GM12872 (cell line): ENCODE data around the gene CD274.

Experiments
- TF ChIP-seq, protein P1 (sequence below): IDR thresholded peaks from 3 replicates; pipeline ENCODE4 v1.5.1; 2011; ENCODE audit warnings: low read depth, mild to moderate bottlenecking, low read length, moderate library complexity; ENCODE audit not compliant: insufficient read depth

CD274 gene

DNA sequence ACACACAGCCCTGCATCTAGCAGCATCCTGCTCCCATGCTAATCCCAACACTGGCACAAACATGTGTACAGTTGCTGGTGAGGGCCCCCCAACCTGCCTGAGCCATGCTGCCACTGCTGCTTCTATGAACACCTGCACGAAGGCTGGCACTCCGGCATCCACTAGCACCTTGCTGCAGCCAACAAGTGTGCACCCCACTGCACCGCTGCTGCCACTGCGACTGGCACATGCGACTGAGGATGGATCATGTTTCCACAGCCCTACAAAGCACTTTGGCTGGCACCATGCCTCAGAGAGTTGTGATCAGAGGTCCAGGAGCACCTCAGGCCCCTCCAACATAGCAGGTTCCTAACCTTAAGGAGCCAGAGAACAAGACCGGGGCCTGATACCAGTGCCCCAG, 52.2 kb downstream of the CD274 start:
- TF ChIP-seq, protein P1, sequence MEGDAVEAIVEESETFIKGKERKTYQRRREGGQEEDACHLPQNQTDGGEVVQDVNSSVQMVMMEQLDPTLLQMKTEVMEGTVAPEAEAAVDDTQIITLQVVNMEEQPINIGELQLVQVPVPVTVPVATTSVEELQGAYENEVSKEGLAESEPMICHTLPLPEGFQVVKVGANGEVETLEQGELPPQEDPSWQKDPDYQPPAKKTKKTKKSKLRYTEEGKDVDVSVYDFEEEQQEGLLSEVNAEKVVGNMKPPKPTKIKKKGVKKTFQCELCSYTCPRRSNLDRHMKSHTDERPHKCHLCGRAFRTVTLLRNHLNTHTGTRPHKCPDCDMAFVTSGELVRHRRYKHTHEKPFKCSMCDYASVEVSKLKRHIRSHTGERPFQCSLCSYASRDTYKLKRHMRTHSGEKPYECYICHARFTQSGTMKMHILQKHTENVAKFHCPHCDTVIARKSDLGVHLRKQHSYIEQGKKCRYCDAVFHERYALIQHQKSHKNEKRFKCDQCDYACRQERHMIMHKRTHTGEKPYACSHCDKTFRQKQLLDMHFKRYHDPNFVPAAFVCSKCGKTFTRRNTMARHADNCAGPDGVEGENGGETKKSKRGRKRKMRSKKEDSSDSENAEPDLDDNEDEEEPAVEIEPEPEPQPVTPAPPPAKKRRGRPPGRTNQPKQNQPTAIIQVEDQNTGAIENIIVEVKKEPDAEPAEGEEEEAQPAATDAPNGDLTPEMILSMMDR: no peak

DNA sequence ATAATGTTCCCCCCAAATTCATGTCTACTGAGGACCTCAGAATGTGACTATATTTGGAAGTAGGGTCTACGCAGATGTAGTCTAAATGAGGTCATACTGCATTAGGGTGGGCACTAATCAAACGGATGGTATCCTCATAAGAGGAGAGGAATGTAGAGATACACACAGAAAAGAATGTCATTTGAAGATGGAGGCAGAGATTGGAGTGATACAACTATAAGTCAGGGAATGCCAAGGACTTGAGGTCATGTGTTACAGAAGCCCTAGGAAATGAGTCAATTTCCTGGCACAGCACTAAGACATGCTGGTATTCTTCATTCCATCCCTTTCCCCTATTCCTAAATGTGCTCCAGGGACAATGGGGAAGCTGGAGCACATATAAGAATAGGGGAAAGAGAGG, 59.2 kb downstream of the CD274 start:
- TF ChIP-seq, protein P1: no peak

DNA sequence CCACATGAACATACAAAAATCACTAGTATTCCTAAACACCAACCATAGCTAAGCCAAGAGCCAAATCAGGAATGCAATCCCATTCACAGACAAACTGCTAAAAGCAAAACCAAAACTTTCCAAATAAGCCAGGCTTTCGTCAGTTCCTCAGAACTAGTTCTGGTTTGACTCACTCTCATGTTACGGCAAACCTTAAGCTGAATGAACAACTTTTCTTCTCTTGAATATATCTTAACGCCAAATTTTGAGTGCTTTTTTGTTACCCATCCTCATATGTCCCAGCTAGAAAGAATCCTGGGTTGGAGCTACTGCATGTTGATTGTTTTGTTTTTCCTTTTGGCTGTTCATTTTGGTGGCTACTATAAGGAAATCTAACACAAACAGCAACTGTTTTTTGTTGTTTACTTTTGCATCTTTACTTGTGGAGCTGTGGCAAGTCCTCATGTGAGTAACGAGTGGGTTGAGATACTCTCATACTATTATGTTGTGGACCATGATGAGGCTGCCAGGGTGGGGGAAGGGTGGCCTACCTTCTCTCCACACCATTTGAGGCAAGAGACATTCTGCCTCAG, 60.1 kb downstream of the CD274 start, which contains the start of gene PDCD1LG2:
Gene PDCD1LG2 (plus strand): TSS at position 172 of the 572 bp plus-strand sequence. CDS start 12,016 bp downstream, outside the sequence.
- TF ChIP-seq, protein P1: no peak

DNA sequence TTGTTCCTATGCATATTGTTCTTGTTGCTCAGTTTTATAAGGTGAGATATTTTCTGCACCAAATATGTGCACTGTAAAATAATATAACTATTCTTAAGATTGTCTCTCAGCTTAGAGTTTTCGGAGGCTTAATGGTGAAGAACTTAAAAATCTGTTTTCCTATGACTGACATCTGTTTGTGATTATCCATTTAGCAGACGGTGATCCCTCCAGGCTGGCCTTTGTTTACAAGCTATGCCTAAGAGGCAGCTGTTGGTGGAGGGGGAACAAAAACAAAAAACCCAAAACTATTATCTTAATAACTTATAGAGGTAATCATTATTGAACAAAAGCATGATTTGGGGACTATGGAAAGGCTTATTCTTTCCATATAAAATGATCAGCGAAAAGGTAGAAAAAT, 60.6 kb downstream of the CD274 start:
- TF ChIP-seq, protein P1: no peak

DNA sequence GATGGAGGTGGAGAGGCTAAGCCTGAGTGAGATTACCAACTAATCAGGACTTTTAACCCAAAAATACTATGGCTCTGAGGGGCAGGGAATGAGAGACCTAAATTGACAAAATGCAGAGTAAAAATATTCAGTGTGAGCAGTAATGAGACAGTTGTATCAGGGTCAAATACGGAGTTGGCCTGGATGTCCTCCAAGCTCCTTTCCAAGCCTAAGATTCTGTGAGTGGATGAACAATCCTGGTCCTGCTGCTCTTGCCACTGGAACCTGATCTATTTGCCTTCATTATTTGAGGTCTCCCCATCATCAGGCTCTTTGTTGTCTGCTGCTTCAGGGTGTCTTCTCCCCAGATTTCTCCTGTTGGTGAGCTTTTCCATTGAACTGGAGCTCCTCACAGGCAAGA, 61.1 kb downstream of the CD274 start:
- TF ChIP-seq, protein P1: no peak

DNA sequence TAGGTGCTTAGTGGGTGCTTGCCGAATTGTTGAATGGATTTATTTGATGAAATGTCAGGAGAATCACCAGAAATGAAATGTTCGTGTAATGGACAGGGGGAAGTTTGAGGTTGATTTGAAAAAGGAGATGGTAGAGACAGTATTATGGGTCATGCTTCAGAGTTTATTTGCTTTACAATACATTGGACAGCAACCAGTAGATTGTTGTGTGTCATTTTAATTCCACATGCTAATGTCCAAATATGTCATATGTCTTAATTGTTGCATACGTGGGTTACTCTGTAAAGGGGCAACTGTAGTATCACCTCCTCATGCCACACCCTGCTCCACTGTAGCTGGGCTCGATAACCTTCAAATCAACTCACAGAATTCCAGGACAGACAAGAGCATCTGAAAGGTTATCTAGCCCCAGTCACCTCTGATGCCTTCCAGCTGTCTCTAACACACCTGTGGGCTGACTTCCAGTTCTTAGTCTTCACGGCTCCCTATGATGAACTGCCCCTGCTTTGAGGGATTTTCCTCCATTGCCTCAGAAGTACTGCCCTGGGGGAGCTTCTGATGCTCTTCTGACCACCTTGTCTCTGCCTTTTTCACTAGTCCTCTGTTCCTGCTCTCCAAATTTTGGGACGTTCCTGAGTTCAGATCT, 61.7 kb downstream of the CD274 start:
- TF ChIP-seq, protein P1: no peak; the same call in 2 of the 3 replicates

DNA sequence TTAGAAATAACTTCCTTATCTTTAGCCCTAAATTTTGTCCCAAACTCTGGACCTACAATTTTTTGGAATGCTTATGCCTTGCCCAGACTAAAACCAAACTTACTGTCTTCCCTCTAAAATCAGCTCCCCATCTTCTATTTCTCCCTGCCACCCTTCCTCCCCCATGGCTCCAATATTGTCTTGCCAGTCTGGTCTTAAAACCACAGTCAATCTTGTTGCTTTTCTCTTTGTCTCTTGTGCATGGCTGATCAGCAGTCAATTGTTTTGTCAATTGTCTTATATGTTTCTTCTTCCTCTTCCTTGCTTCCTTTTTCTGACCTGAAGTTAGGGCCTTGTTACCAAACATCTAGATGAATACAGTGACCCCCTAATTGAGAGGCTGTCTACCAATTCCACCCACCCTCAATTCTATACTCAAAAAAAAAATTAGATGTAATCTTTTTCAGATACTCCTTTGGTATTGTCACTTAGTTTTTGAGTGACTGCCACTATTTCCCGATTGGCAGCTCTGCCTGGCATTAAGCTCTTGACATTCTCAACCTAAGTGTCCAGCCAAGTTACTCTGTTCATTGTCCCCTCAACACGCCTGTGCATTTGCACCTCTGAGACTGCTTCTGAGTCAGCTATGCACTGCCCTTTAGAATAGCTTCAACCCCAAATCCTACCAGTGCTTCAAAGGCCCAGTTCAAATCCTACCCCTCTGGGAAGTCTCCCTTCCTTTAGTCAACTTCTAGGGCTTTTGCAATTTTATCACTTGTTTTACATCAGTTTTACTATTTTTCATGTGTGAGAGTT, 62.5 kb downstream of the CD274 start:
- TF ChIP-seq, protein P1: no peak
